Activated T-cell treated with anti-CD3 and anti-CD28 coated beads for 24 hours (primary cell): ENCODE measurements around the gene CH25H.

Source experiments
- DNase-seq: peaks from one replicate; pipeline ENCODE4 v3.0.0-alpha.2; 2020; ENCODE audit warnings: low read depth

Gene CH25H

GRCh38 chr10:89156161-89156835 is 50.8 kb downstream of the CH25H start:
- DNase-seq = no peak
